GM18517 (cell line): Measurements from ENCODE around the gene SPZ1.
"Not testable (repeated sequence)": the region's sequence is repeated elsewhere in the genome, so short reads cannot be mapped to it uniquely, and the experiment has no call there.

Source experiments
- ATAC-seq: cut with Tn5 transposase; IDR thresholded peaks from one replicate; pipeline ENCODE4 v1.9.1; 2021; ENCODE audit warnings: mild to moderate bottlenecking, moderate library complexity; ENCODE audit not compliant: unreplicated experiment

The SPZ1 gene, protein sequence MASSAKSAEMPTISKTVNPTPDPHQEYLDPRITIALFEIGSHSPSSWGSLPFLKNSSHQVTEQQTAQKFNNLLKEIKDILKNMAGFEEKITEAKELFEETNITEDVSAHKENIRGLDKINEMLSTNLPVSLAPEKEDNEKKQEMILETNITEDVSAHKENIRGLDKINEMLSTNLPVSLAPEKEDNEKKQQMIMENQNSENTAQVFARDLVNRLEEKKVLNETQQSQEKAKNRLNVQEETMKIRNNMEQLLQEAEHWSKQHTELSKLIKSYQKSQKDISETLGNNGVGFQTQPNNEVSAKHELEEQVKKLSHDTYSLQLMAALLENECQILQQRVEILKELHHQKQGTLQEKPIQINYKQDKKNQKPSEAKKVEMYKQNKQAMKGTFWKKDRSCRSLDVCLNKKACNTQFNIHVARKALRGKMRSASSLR

DNA sequence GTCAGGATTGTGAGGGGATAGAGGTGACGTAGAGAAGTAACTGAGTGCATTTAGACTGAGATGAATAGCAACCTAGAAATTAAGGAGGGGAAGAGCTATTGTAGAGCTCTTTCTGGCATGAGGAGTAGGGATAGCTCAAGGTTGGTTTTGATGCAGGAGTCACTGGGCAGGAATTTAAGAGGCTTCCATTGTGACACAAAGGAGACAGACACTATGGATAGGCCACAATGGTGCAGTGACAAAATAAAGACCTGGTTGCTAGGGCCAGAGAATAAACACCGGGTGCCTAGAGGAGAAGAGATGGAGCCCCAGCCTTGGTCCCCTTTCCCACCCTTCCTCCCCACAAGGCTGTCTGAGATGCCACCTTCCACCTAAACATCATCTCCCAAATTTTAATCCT is at the start of gene SPZ1:
Gene SPZ1 (plus strand): TSS at position 301 of the 400 bp plus-strand sequence. CDS start 214 bp downstream, outside the sequence.
- no peak for ATAC-seq

- not testable (repeated sequence) for ATAC-seq
These were observed 49.3 kb upstream of the SPZ1 start for GRCh38 chr5:80270543-80270942.

GRCh38 chr5:80275347-80275746 is 44.5 kb upstream of the SPZ1 start:
- no peak for ATAC-seq

GRCh38 chr5:80276186-80276585 is 43.6 kb upstream of the SPZ1 start:
- no peak for ATAC-seq

DNA sequence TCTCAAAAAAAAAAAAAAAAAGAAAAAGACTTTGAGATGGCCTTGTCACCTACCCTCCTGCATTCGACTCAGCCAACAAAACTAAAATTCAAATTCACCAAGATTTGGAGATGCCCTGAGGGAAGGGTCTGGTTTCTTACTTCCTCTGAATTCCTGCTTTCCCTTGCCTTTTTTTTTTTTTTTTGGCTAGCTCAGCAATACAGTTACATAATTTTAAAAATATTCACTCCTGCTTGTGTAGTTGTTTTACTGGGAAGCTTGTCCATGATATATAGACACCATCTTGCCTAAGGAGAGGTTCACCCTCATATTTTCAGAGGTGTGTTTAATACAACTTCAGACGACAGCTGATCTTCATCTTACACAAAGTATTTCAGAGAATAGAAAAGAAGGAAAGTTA is 42.6 kb upstream of the SPZ1 start:
- ATAC-seq, result no peak

- ATAC-seq, result no peak
These were observed 37.7 kb upstream of the SPZ1 start for GRCh38 chr5:80282054-80282453.

- no peak for ATAC-seq
These were observed 36.4 kb upstream of the SPZ1 start for GRCh38 chr5:80283360-80283759.

- ATAC-seq, result no peak
These were observed 35.1 kb upstream of the SPZ1 start for GRCh38 chr5:80284720-80285119.

DNA sequence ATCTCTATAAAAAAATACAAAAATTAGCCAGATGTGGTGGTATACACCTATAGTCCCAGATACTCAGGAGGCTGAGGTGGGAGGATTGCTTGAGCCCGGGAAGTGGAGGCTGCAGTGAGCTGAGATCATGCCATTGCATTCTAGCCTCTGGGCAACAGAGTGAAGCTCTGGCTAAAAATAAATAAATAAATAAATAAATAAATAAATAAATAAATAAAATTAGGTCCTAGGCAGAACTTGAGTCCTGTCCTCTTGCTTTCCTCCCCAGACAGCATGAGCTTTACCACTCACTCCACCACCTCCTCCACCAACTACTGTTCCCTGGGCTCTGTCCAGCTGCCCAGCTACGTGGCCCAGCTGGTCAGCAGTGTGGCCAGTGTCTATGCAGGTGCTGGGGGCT is 31.6 kb upstream of the SPZ1 start:
- no peak for ATAC-seq

DNA sequence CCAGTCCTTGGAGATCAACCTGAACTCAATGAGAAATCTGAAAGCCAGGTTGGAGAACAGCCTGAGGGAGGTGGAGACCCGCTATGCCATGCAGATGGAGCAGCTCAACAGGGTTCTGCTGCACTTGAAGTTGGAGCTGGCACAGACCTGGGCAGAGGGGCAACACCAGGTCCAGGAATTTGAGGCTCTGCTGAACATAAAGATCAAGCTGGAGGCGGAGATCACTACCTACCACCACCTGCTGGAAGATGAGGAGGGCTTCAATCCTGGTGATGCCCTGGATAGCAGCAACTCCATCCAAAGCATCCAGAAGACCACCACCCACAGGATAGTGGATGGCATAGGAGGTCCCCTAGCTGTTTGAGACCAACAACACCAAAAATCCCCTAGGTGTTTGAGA is 30.5 kb upstream of the SPZ1 start:
- no peak for ATAC-seq

- ATAC-seq, result no peak
These were observed 28.0 kb upstream of the SPZ1 start for GRCh38 chr5:80291761-80292160.

DNA sequence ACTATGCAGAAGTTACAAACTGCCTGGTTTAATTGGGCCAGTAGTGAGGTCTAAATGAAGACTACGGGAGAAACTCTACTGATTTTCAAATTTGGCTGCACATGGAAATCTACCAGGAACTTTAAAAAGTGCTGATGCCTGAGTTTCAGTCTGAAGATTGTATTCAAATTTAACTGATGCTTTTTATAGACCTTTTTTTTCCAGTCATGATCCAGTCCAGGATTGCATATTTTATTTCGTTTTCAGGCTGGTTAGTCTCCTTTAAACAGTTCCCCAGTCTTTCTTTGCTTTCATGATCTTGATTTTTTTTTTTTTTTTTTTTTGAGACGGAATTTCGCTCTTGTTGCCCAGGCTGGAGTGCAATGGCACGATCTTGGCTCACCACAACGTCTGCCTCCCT is 23.7 kb upstream of the SPZ1 start:
- no peak for ATAC-seq

DNA sequence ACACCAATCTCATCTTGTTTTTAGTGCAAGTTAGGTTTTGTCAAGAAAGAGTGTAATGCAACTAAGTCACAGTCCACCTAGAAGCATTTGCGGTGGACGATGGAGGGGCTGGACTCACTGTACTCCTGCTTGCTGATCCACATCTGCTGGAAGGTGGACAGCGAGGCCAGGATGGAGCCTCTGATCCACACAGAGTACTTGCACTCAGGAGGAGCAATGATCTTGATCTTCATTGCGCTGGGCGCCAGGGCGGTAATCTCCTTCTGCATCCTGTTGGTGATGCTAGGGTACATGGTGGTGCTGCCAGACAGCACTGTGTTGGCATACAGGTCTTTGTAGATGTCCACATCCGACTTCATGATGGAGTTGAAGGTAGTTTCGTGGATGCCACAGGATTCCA is 20.2 kb upstream of the SPZ1 start:
- ATAC-seq, result no peak

GRCh38 chr5:80300125-80300524 is 19.7 kb upstream of the SPZ1 start:
- ATAC-seq, result no peak

DNA sequence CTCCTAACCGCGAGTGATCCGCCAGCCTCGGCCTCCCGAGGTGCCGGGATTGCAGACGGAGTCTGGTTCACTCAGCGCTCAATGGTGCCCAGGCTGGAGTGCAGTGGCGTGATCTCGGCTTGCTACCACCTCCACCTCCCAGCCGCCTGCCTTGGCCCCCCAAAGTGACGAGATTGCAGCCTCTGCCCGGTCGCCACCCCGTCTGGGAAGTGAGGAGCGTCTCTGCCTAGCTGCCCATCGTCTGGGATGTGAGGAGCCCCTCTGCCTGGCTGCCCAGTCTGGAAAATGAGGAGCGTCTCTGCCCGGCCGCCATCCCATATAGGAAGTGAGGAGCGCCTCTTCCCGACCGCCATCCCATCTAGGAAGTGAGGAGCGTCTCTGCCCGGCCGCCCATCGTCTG is 19.0 kb upstream of the SPZ1 start:
- not testable (repeated sequence) for ATAC-seq

- not testable (repeated sequence) for ATAC-seq
These were observed 18.5 kb upstream of the SPZ1 start for GRCh38 chr5:80301342-80301741.

- ATAC-seq, result no peak
These were observed 17.2 kb upstream of the SPZ1 start for GRCh38 chr5:80302636-80303035.

DNA sequence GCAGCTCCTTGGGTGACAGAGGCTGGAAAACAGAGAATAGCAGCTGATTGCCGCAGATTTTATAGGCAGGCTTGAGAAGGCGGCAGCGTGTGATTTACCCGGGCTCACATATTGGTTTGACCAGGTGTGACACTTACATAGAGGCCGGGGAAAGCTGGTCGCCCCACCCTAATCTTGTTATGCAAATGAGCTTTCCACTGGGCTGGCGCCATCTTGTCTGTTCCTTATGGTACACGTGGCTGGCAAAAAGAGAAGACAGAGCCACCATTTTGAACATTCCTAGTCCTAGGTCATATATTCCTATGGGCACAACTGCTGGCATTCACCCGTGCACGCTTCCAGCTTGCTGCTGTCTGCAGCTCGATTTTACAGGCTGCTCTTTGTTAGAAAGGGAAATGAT is 11.3 kb upstream of the SPZ1 start:
- ATAC-seq, result no peak

DNA sequence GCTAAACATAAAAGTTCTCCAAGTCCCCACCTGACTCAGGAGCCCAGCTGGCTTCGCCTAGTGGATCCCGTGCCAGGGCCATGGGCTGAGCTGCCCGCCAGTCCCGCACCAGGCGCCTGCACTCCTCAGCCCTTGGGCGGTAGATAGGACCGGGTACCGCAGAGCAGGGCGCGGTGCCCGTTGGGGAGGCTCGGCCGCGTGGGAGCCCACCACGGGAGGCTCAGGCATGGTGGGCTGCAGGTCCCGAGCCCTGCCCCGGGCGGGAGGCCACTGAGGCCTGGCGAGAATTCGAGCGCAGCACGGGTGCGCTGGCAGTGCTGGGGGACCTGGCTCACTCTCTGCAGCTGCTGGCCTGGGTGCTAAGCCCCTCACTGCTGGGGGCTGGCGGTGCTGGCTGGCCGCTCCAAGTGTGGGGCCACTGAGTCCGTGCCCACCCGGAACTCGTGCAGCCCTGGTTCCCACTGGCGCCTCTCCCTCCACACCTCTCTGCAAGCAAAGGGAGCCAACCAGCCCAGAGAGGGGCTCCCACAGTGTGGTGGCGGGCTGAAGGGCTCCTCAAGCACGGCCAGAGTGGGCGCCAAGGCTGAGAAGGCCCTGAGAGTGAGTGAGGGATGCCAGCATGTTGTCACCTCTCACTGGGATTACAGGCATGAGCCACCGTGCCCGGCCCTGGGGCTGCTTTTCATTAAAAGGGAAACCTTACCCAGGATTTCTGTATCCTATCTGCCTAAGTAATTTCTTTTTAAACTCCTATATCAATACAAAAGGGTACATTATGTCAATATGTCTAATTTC is 9.7 kb upstream of the SPZ1 start:
- ATAC-seq, result no peak

DNA sequence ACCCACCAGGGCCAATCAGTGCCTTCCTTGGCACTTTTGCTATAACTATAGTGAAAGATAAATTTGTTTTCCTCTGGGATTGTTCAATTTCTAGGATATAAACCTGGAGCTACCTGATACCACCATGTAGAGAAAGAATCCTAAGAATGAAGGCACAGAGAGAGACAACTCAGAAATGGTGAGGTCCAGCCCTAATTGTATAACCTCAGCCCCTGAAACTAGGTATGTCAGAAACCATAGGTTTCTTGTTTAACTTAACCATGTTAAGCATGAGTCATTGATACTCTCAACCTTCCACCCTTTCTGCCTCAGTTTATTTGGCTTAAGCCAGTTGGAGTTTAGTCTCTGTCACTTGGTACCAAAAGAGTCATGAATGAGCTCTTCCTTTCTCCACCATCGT is 4.6 kb upstream of the SPZ1 start:
- ATAC-seq, result no peak

DNA sequence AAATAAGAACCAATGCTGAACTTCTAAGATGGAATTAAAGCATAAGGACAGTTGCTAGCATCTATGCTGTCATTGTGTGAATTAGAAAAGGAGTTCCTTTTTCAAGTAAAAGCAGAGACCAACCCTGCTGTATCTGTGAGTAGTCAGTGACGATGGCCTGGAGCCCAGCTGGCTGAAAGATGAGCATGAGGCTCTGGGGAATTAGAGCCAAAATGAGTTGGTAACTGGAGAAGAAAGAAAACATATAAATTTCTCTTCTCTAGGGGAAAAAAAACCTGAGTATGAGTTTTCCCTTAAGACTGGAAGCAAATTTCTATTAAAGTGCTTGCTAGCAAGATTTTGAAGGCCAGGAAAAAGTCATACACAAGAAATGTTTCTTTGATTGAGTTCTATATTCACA is 1.6 kb upstream of the SPZ1 start:
- ATAC-seq, result no peak

- ATAC-seq, result no peak
These were observed 5.1 kb downstream of the SPZ1 start for GRCh38 chr5:80324912-80325311.
